Fibroblast of skin of left biceps (primary cell): ENCODE results near the gene FMR1NB.

Experiments
- DNase-seq, 2 experiments: peaks; one replicate each; pipeline ENCODE4 v3.0.0-alpha.2; 2013; ENCODE audit warnings: low read depth in 2 of 2

Gene FMR1NB

DNA sequence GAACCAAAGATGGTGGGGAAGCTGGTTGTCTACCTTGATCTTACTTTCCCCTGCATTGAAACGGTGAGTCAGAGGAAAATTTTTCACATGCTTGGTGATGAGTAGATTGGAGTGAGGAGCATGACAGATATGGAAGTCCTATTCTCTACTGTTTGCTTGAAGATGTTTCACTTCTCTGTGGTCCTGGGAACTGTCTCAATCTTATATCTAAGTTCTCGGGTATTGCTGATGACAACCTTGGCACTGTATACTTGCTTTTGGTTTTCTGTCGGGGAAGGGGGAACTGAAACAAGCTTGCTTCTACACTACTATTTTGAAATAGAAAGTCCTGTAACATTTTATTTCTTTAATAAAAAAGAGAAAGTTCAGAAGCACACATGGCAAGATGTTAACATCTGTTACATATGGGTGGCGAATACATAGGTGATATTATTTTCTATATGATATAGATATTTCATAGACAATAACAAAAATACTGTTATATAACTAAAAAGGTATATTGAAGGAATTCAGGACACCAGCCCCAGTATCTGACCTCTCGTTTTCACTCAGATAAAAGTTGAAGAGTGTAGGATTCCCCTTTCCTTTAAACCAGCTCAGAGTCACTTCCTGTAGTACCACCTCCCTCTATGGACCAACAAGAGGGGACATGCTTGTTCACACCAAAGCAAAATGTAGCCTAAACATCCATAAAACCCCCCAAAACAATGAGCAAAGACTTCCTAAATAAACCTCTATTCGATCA, 88.8 kb downstream of the FMR1NB start:
- no peak for DNase-seq

DNA sequence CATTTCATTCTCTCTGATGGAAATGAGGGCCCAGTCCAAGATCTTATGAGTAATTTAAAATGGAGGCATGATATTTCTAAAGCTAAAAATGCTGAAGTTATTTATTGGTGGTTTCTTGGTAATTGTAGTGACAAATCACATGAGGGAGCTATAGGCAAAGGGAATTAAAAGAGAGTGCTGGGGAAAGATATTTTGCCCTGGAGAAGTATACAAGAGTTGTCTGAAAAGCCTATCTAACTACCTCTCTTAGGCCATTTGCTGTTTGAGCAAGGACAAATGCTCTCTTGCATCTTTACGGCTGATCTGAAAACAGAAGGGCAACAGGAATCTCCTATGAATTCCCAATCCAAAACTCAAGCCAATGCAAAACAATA, 89.4 kb downstream of the FMR1NB start:
- no peak for DNase-seq
